ENCODE measurements around the gene ERLIN1.

ERLIN1 gene

GRCh38 chr10:100146875-100147650, 38.8 kb downstream of the ERLIN1 start:
- no peak for TF ChIP-seq POLR2AphosphoS5 (IDR thresholded peaks at IDR 0.05; ENCODE audit: low read depth, low read length)
- TF ChIP-seq POLR2A (IDR thresholded peaks at IDR 0.05; ENCODE audit: low read depth, low read length), result no peak
- no peak for TF ChIP-seq TAF1 (IDR thresholded peaks at IDR 0.05; ENCODE audit: borderline replicate concordance, low read depth, low read length)
- DNase-seq (ENCODE audit: insufficient read length), result no peak
- FAIRE-seq, result no peak

- no peak for TF ChIP-seq POLR2AphosphoS5 (IDR thresholded peaks at IDR 0.05; ENCODE audit: low read depth, low read length)
- TF ChIP-seq TAF1 (IDR thresholded peaks at IDR 0.05; ENCODE audit: borderline replicate concordance, low read depth, low read length), result no peak
- no peak for TF ChIP-seq POLR2A (IDR thresholded peaks at IDR 0.05; ENCODE audit: low read depth, low read length)
- FAIRE-seq (no peak), DNase-seq (ENCODE audit: insufficient read length) (no peak)
Observed at GRCh38 chr10:100146398-100146797, 39.4 kb downstream of the ERLIN1 start.

GRCh38 chr10:100143756-100144155, 42.1 kb downstream of the ERLIN1 start:
- no peak for TF ChIP-seq TAF1 (IDR thresholded peaks at IDR 0.05; ENCODE audit: borderline replicate concordance, low read depth, low read length)
- no peak for TF ChIP-seq POLR2AphosphoS5 (IDR thresholded peaks at IDR 0.05; ENCODE audit: low read depth, low read length)
- no peak for TF ChIP-seq POLR2A (IDR thresholded peaks at IDR 0.05; ENCODE audit: low read depth, low read length)
- DNase-seq (ENCODE audit: insufficient read length), result no peak
- no peak for FAIRE-seq

- FAIRE-seq (no peak), DNase-seq (ENCODE audit: insufficient read length) (no peak)
- TF ChIP-seq POLR2AphosphoS5 (IDR thresholded peaks at IDR 0.05; ENCODE audit: low read depth, low read length) (no peak), TAF1 (IDR thresholded peaks at IDR 0.05; ENCODE audit: borderline replicate concordance, low read depth, low read length) (no peak), POLR2A (IDR thresholded peaks at IDR 0.05; ENCODE audit: low read depth, low read length) (no peak)
Observed at GRCh38 chr10:100141446-100142087, 44.3 kb downstream of the ERLIN1 start.

GRCh38 chr10:100140070-100140469, 45.8 kb downstream of the ERLIN1 start:
- TF ChIP-seq POLR2AphosphoS5 (IDR thresholded peaks at IDR 0.05; ENCODE audit: low read depth, low read length), result no peak
- TF ChIP-seq POLR2A (IDR thresholded peaks at IDR 0.05; ENCODE audit: low read depth, low read length), result no peak
- TF ChIP-seq TAF1 (IDR thresholded peaks at IDR 0.05; ENCODE audit: borderline replicate concordance, low read depth, low read length), result no peak
- FAIRE-seq, result no peak
- DNase-seq (ENCODE audit: insufficient read length), result no peak

- TF ChIP-seq POLR2A (IDR thresholded peaks at IDR 0.05; ENCODE audit: low read depth, low read length), result no peak
- no peak for TF ChIP-seq POLR2AphosphoS5 (IDR thresholded peaks at IDR 0.05; ENCODE audit: low read depth, low read length)
- no peak for TF ChIP-seq TAF1 (IDR thresholded peaks at IDR 0.05; ENCODE audit: borderline replicate concordance, low read depth, low read length)
- DNase-seq (ENCODE audit: insufficient read length) (no peak), FAIRE-seq (no peak)
Observed at GRCh38 chr10:100138921-100139496, 46.8 kb downstream of the ERLIN1 start.

- FAIRE-seq (no peak), DNase-seq (ENCODE audit: insufficient read length) (no peak)
- TF ChIP-seq POLR2A (IDR thresholded peaks at IDR 0.05; ENCODE audit: low read depth, low read length), result no peak
Observed at GRCh38 chr10:100135486-100135885, 50.3 kb downstream of the ERLIN1 start.

GRCh38 chr10:100133801-100134200, 52.0 kb downstream of the ERLIN1 start:
- TF ChIP-seq POLR2AphosphoS5 (IDR thresholded peaks at IDR 0.05; ENCODE audit: low read depth, low read length) (no peak), TAF1 (IDR thresholded peaks at IDR 0.05; ENCODE audit: borderline replicate concordance, low read depth, low read length) (no peak), POLR2A (IDR thresholded peaks at IDR 0.05; ENCODE audit: low read depth, low read length) (no peak)
- DNase-seq (ENCODE audit: insufficient read length) (no peak), FAIRE-seq (no peak)

GRCh38 chr10:100132427-100132826, 53.4 kb downstream of the ERLIN1 start:
- FAIRE-seq (no peak), DNase-seq (ENCODE audit: insufficient read length) (no peak)
- no peak for TF ChIP-seq POLR2AphosphoS5 (IDR thresholded peaks at IDR 0.05; ENCODE audit: low read depth, low read length)
- TF ChIP-seq TAF1 (IDR thresholded peaks at IDR 0.05; ENCODE audit: borderline replicate concordance, low read depth, low read length), result no peak
- TF ChIP-seq POLR2A (IDR thresholded peaks at IDR 0.05; ENCODE audit: low read depth, low read length), result no peak

- FAIRE-seq (no peak), DNase-seq (ENCODE audit: insufficient read length) (no peak)
- TF ChIP-seq TAF1 (IDR thresholded peaks at IDR 0.05; ENCODE audit: borderline replicate concordance, low read depth, low read length) (no peak), POLR2A (IDR thresholded peaks at IDR 0.05; ENCODE audit: low read depth, low read length) (no peak), POLR2AphosphoS5 (IDR thresholded peaks at IDR 0.05; ENCODE audit: low read depth, low read length) (no peak)
Observed at GRCh38 chr10:100131571-100131970, 54.3 kb downstream of the ERLIN1 start.

GRCh38 chr10:100130831-100131230, 55.0 kb downstream of the ERLIN1 start:
- no peak for TF ChIP-seq TAF1 (IDR thresholded peaks at IDR 0.05; ENCODE audit: borderline replicate concordance, low read depth, low read length)
- TF ChIP-seq POLR2A (IDR thresholded peaks at IDR 0.05; ENCODE audit: low read depth, low read length), result no peak
- TF ChIP-seq POLR2AphosphoS5 (IDR thresholded peaks at IDR 0.05; ENCODE audit: low read depth, low read length), result no peak
- no peak for FAIRE-seq
- no peak for DNase-seq (ENCODE audit: insufficient read length)

- TF ChIP-seq POLR2A (IDR thresholded peaks at IDR 0.05; ENCODE audit: low read depth, low read length) (no peak), POLR2AphosphoS5 (IDR thresholded peaks at IDR 0.05; ENCODE audit: low read depth, low read length) (no peak), TAF1 (IDR thresholded peaks at IDR 0.05; ENCODE audit: borderline replicate concordance, low read depth, low read length) (no peak)
- DNase-seq (ENCODE audit: insufficient read length) (no peak), FAIRE-seq (no peak)
Observed at GRCh38 chr10:100129424-100129823, 56.4 kb downstream of the ERLIN1 start.
